ENCODE data around the gene SH3BGRL2.

Gene SH3BGRL2

GRCh38 chr6:79750806-79751205 lies 119.7 kb downstream of the SH3BGRL2 start:
- no peak for DNase-seq
